ENCODE measurements around the gene TRAF2. TPM values are rescaled to one million over a fixed set of nuclear protein-coding genes. Genes with fewer than 3 reads are reported as not detected.
"Not testable (repeated sequence)": the region's sequence is repeated elsewhere in the genome, so short reads cannot be mapped to it uniquely, and the experiment has no call there.

TRAF2 gene
- total RNA-seq, 1 experiment from 2014 or later: 11.5 TPM

DNA sequence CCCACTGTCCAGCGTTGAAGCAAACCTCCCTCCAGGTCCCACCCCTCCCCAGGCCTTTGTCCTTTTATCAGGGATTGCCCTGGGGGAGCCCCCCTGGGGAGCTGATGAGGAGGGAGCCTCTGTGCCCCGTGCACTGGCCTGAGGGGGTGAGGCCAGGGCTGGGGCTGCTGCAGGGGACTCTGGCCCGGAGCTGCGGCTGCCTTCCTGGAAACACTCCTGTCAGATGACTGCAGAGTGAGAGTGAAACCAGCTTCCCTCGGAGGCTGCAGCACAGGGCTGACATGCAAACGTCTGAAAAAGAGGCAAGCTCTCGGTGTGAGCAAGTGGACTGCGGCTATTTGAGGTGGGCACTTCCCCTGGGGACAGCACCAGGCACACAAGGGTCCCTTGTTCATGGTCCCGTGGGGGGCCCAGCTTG is 4.6 kb upstream of the TRAF2 start:
- no peaks in the 10 kb centered on the region for H3K36me3 ChIP-seq (ENCODE audit: low read depth, low read length)
- CTCF ChIA-PET: no interaction called here
- POLR2A ChIA-PET (ENCODE audit: unreplicated experiment): no interaction called here
- intact Hi-C loops (cut with micrococcal nuclease): no loop called here
- H3K4me3 ChIP-seq (ENCODE audit: low read length): no peak overlapping the region
- H3K79me2 ChIP-seq (ENCODE audit: low read length): peaks cover 8% of the 10 kb centered on the region
- no peaks in the 10 kb centered on the region for H3K27me3 ChIP-seq (ENCODE audit: low read length)
- no peak overlapping the region for H3K9ac ChIP-seq (ENCODE audit: low read length)
- DNase-seq (no peak), ATAC-seq (no peak)
- TF ChIP-seq, protein P1, sequence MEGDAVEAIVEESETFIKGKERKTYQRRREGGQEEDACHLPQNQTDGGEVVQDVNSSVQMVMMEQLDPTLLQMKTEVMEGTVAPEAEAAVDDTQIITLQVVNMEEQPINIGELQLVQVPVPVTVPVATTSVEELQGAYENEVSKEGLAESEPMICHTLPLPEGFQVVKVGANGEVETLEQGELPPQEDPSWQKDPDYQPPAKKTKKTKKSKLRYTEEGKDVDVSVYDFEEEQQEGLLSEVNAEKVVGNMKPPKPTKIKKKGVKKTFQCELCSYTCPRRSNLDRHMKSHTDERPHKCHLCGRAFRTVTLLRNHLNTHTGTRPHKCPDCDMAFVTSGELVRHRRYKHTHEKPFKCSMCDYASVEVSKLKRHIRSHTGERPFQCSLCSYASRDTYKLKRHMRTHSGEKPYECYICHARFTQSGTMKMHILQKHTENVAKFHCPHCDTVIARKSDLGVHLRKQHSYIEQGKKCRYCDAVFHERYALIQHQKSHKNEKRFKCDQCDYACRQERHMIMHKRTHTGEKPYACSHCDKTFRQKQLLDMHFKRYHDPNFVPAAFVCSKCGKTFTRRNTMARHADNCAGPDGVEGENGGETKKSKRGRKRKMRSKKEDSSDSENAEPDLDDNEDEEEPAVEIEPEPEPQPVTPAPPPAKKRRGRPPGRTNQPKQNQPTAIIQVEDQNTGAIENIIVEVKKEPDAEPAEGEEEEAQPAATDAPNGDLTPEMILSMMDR (conservative IDR thresholded peaks at IDR 0.05; ENCODE audit: low read depth, low read length): no peak
- TF ChIP-seq EZH2 (IDR thresholded peaks at IDR 0.05; ENCODE audit: low read length, unreplicated experiment) (no peak), EZH2phosphoT487 (IDR thresholded peaks at IDR 0.05; ENCODE audit: borderline replicate concordance, low read length) (no peak)
- peaks cover 10% of the 10 kb centered on the region; the same call in 1 of the 2 replicates for H3K4me1 ChIP-seq (ENCODE audit: insufficient read depth, low read length)
- H2AFZ ChIP-seq (ENCODE audit: low read length): no peak overlapping the region
- H3K9me2 ChIP-seq (replicated peaks; ENCODE audit: low read length): no peaks in the 10 kb centered on the region
- no peaks in the 10 kb centered on the region for H3F3A ChIP-seq (ENCODE audit: low read length, unreplicated experiment)
- no TSS peak for BruUV-seq (replicated peaks)
- H3K9me3 ChIP-seq (ENCODE audit: low read length): no peaks in the 10 kb centered on the region
- H4K20me1 ChIP-seq (ENCODE audit: low read length): no peaks in the 10 kb centered on the region
- no peak overlapping the region for H3K4me2 ChIP-seq (ENCODE audit: low read length)
- no peak overlapping the region for H3K27ac ChIP-seq (ENCODE audit: low read length)

DNA sequence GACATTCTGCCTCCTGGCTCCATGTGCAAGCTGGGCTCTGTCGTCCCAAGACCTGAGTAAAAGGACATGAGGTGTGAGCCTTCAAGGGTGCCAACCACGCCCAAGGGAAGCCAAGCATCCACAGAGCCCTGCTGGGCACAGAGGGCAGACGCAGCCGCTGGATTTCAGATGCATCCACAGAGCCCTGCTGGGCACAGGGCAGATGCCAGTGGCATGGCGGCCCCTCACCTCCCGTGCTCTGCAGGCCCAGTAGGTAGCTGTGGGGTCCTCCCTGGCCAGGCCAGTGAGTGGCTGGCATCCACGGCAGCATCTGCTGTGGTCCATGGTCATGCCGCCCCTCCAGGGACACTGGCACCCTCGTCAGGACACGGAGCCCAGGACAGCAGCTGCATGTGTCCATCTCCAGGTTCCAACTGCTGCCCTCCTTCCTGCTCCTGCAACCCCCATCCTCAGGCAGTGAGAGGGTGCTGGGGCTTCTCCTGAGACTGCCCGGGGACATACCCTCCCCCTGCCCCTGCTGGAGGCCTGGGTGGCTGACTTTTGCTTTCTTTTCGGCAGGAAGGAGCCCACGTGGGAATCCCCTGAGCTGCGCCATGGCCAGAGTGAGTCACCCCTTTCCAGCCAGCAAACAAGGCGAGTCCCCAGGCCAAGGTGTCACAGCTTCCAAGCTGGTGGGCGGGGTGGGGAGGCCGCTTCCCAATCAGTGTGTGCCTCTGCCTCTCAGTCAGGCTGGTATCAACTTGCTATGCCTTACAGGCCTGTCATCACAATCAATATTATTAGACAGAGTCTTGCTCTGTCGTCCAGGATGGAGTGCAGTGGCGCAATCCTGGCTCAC is 4.0 kb upstream of the TRAF2 start:
- peak; percentile 43 for ATAC-seq
- Histone ChIP-seq H3K4me1 (ENCODE audit: insufficient read depth, low read length) (peaks cover 10% of the 10 kb centered on the region; the same call in 1 of the 2 replicates), H3F3A (ENCODE audit: low read length, unreplicated experiment) (no peaks in the 10 kb centered on the region), H3K4me3 (ENCODE audit: low read length) (no peak overlapping the region), H3K4me2 (ENCODE audit: low read length) (peak overlapping the region; percentile 38), H3K36me3 (ENCODE audit: low read depth, low read length) (no peaks in the 10 kb centered on the region), H4K20me1 (ENCODE audit: low read length) (no peaks in the 10 kb centered on the region), H3K9ac (ENCODE audit: low read length) (peak overlapping the region; percentile 34; the same call in 1 of the 2 replicates), H3K27me3 (ENCODE audit: low read length) (no peaks in the 10 kb centered on the region), H3K9me2 (replicated peaks; ENCODE audit: low read length) (no peaks in the 10 kb centered on the region), H3K9me3 (ENCODE audit: low read length) (no peaks in the 10 kb centered on the region), H2AFZ (ENCODE audit: low read length) (peak overlapping the region; percentile 54), H3K27ac (ENCODE audit: low read length) (peak overlapping the region; percentile 54), H3K79me2 (ENCODE audit: low read length) (peaks cover 14% of the 10 kb centered on the region)
- DNase-seq: peak; percentile 64
- POLR2A ChIA-PET (ENCODE audit: unreplicated experiment): no interaction called here
- no TSS peak for BruUV-seq (replicated peaks)
- CTCF ChIA-PET: no interaction called here
- intact Hi-C loops (cut with micrococcal nuclease): no loop called here
- TF ChIP-seq, protein P1 (conservative IDR thresholded peaks at IDR 0.05; ENCODE audit: low read depth, low read length): no peak
- TF ChIP-seq EZH2 (IDR thresholded peaks at IDR 0.05; ENCODE audit: low read length, unreplicated experiment) (no peak), EZH2phosphoT487 (IDR thresholded peaks at IDR 0.05; ENCODE audit: borderline replicate concordance, low read length) (no peak)

DNA sequence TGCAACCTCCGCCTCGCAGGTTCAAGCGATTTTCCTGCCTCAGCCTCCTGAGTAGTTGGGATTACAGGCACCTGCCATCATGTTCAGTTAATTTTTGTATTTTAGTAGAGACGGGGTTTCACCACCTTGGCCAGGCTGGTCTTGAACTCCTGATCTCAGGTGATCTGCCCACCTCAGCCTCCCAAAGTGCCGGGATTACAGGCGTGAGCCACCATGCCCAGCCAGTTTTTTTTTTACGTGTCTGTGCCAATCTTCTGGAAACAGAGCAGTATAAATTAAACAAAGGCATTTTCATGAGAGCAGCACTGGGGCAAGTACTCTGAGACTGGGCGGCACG is 3.4 kb upstream of the TRAF2 start:
- H3F3A ChIP-seq (ENCODE audit: low read length, unreplicated experiment); ATAC-seq; H3K9ac ChIP-seq (ENCODE audit: low read length); H3K9me3 ChIP-seq (ENCODE audit: low read length); BruUV-seq (replicated peaks); H4K20me1 ChIP-seq (ENCODE audit: low read length); H3K4me3 ChIP-seq (ENCODE audit: low read length); H3K36me3 ChIP-seq (ENCODE audit: low read depth, low read length); CTCF ChIA-PET; H3K27me3 ChIP-seq (ENCODE audit: low read length); H3K27ac ChIP-seq (ENCODE audit: low read length); H2AFZ ChIP-seq (ENCODE audit: low read length); DNase-seq; H3K9me2 ChIP-seq (replicated peaks; ENCODE audit: low read length); intact Hi-C loops (cut with micrococcal nuclease); POLR2A ChIA-PET (ENCODE audit: unreplicated experiment): not testable (repeated sequence)
- Histone ChIP-seq H3K4me1 (ENCODE audit: insufficient read depth, low read length) (peaks cover 10% of the 10 kb centered on the region; the same call in 1 of the 2 replicates), H3K4me2 (ENCODE audit: low read length) (peak overlapping the region; percentile 38), H3K79me2 (ENCODE audit: low read length) (peaks cover 20% of the 10 kb centered on the region)

DNA sequence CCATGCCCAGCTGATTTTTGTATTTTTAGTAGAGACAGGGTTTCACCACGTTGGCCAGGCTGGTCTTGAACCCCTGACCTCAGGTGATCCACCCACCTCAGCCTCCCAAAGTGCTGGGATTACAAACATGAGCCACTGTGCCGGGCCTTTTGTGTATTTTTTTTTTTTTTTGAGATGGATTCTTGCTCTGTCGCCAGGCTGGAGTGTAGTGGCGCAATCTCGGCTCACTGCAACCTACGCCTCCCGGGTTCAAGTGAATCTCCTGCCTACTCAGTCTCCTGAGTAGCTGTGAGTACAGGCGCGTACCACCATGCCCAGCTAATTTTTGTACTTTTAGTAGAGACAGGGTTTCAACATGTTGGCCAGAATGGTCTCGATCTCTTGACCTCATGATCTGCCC is 2.6 kb upstream of the TRAF2 start:
- H3K4me2 ChIP-seq (ENCODE audit: low read length); H3K9ac ChIP-seq (ENCODE audit: low read length); H3K27ac ChIP-seq (ENCODE audit: low read length); H4K20me1 ChIP-seq (ENCODE audit: low read length); intact Hi-C loops (cut with micrococcal nuclease); H3K36me3 ChIP-seq (ENCODE audit: low read depth, low read length); H3K9me3 ChIP-seq (ENCODE audit: low read length); DNase-seq; H3K4me3 ChIP-seq (ENCODE audit: low read length); H3F3A ChIP-seq (ENCODE audit: low read length, unreplicated experiment); BruUV-seq (replicated peaks); ATAC-seq; H3K27me3 ChIP-seq (ENCODE audit: low read length); H3K9me2 ChIP-seq (replicated peaks; ENCODE audit: low read length); POLR2A ChIA-PET (ENCODE audit: unreplicated experiment); CTCF ChIA-PET; H2AFZ ChIP-seq (ENCODE audit: low read length): not testable (repeated sequence)
- Histone ChIP-seq H3K79me2 (ENCODE audit: low read length) (peaks cover 27% of the 10 kb centered on the region), H3K4me1 (ENCODE audit: insufficient read depth, low read length) (peaks cover 10% of the 10 kb centered on the region; the same call in 1 of the 2 replicates)

All from PC-3 (cell line).